Stimulated activated CD8-positive, alpha-beta memory T cell treated with anti-CD3 and anti-CD28 coated beads, Interleukin-2, amount 100 ng/mL, for 1 hour (primary cell): ENCODE data around the gene STX10.

Experiments used
- DNase-seq, 2 donors: peaks; one replicate each; pipeline ENCODE4 v3.0.0-alpha.2; 2020; ENCODE audit warnings: low read depth in 2 of 2

The STX10 gene

GRCh38 chr19:13100031-13100588 is 50.1 kb downstream of the STX10 start:
- no peak for DNase-seq

GRCh38 chr19:13099073-13099999 is 50.8 kb downstream of the STX10 start:
- DNase-seq, result peak; percentile 50 to 63

GRCh38 chr19:13098277-13099072 is 51.7 kb downstream of the STX10 start:
- DNase-seq, result no peak

GRCh38 chr19:13097463-13098258 is 52.5 kb downstream of the STX10 start:
- no peak for DNase-seq

GRCh38 chr19:13097033-13097462 is 53.1 kb downstream of the STX10 start:
- no peak for DNase-seq

DNA sequence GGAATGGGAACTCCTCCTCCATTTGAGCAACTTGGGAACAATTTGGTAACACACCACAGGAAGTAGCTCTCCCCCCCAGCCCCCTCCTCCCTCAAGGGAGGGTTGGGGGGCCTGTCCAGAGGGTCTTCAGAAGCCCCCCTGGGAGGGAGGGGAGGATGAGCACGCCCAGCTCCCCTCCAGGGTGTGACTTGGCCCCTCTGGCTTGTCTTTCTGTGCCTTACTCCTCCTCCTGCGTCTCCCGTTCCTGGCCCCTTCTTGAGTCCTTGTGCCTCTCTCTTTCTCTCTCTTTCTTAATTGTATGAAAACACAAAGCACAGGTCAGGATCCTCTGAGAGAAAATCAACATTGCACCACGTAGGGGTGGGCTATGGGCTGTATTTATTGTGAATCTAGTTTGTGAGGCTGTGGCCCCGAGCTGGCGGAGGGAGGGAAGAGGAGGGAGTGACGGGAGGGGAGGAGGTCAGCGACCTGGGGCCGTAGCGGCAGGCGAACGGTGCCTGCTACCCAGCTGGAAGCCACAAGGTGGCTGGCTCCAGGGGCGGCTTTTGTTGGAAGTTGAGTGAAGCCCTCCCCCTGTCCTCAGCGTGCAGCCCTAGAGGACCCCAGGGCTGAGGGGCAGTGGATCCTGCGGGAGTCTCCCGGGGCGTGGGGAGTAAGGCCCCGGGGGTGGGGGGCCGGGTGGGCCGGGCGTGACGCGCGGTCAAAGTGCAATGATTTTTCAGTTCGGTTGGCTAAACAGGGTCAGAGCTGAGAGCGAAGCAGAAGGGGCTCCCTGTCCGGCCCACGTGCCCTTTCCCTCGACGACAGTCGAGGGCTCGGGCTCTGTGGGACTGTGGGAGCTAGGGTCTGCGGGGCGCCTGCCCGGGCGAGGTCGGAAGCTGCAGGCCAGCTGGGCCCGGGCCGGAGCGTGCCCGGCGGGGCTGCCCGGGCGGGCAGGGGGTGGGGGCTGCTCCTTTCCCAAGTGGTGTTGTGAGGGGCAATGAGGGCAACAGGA is 53.9 kb downstream of the STX10 start:
- DNase-seq, result no peak

- no peak for DNase-seq
Measured at GRCh38 chr19:13095393-13095784, 54.8 kb downstream of the STX10 start.

DNA sequence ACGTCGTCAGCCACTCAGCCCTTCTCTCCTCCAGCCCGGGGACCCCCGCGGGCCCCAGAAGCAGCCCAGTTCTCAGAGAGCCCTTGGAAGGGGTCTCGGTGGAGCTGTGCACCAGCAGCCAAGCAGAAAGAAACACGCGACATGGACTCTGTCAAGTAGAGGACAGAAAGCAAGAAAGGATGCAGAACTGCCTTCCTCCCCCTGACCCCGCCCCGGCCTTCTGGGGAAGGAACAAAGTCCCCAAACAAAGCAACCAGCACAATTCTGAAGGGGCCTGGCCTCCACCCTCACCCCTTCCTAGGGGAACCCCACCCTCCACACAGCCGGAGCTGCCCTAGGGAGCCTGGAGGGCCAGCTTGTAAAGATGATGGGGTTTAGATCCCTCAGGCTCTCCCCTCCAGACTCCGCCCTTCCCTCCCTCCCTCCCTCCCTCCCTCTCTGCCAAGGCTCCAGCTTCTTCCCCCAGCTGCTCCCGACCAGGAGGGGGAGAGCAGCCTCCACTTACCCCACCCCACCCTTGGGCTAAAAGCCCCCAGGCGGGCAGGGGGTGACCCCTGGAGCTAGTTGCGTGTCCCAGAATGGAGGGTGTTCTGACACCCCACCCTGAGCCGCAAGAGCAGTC is 55.3 kb downstream of the STX10 start:
- DNase-seq, result no peak

- DNase-seq, result no peak
Measured at GRCh38 chr19:13094106-13094504, 56.1 kb downstream of the STX10 start.
